ENCODE results near the gene LMCD1. TPM values are rescaled to one million over a fixed set of nuclear protein-coding genes. Genes with fewer than 3 reads are reported as not detected.

Gene LMCD1
- total and polyA plus RNA-seq, 2 of the 8 experiments (the other 6 are each of a cell fraction or from before 2014, with no cell fraction given) = 12.3 to 26.5 TPM

DNA sequence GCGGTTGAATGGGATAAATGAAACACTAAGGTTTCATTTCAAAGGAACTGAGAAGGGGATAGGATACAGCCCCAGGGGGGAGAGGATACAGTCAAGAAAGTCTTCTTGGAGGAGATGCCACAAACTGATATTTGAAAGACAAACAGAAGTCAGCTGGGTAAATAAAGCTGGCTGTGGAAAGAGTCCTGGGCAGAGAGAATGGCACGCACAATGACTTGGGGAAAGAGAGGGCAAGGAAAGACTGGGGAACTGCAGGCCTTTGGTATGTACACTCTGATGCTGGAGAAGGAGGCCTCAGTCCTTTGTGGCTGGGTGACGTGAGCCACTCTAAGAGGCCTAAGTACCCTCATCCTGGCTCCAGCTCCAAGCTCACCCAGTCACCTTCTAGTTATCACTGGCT lies 45.2 kb upstream of the LMCD1 start:
- Histone ChIP-seq H2BK120ac (replicated peaks; ENCODE audit: low read depth, low read length) (no peak overlapping the region), H3K79me2 (ENCODE audit: control insufficient read depth in 1 of 2, insufficient read depth in 2 of 2, low read length in 2 of 2) (no peaks in the 10 kb centered on the region), H3K4ac (replicated peaks; ENCODE audit: insufficient read length, low read depth, low read length) (no peak overlapping the region), H3K36me3 (ENCODE audit: control insufficient read depth in 2 of 4, insufficient read depth in 4 of 4, low read length in 3 of 4) (no peaks in the 10 kb centered on the region), H3K4me2 (ENCODE audit: insufficient read depth in 1 of 2, low read depth in 2 of 2, low read length in 2 of 2) (no peak overlapping the region; a peak in 1 of 4 replicates), H3K23me2 (ENCODE audit: low read depth, low read length) (no peaks in the 10 kb centered on the region), H4K20me1 (replicated peaks in 1 of 2; ENCODE audit: control insufficient read depth in 1 of 2, insufficient read depth in 2 of 2, low read length in 2 of 2) (no peaks in the 10 kb centered on the region), H2BK20ac (ENCODE audit: low read length) (no peak overlapping the region), H3K14ac (ENCODE audit: insufficient read length) (no peak overlapping the region), H3K9me3 (ENCODE audit: insufficient read depth in 2 of 2, low read depth in 1 of 2, low read length in 1 of 2) (no peaks in the 10 kb centered on the region), H3K4me1 (replicated peaks in 1 of 4; ENCODE audit: control insufficient read depth in 3 of 4, insufficient read depth in 4 of 4, low read length in 3 of 4) (peaks cover 0 to 5% (median 0%) of the 10 kb centered on the region in 4 experiments; a peak in 1 of 7 replicates), H4K91ac (replicated peaks; ENCODE audit: insufficient read length, low read length) (no peak overlapping the region), H3K27ac (ENCODE audit: low read depth, low read length) (no peak overlapping the region), H2BK5ac (ENCODE audit: low read depth, low read length) (no peak overlapping the region), H2AK5ac (ENCODE audit: low read depth, low read length) (no peak overlapping the region), H2BK12ac (ENCODE audit: low read depth, low read length) (no peak overlapping the region), H3K56ac (replicated peaks; ENCODE audit: insufficient read length, low read depth, low read length) (no peak overlapping the region), H3K79me1 (ENCODE audit: low read depth, low read length) (no peaks in the 10 kb centered on the region), H3K9ac (replicated peaks in 1 of 4; ENCODE audit: extremely low read depth in 1 of 4, low read depth in 3 of 4, low read length in 3 of 4) (no peak overlapping the region), H4K5ac (ENCODE audit: insufficient read length, low read depth, low read length) (no peak overlapping the region), H4K8ac (ENCODE audit: extremely low read depth, insufficient read depth, low read length) (no peak overlapping the region), H3K23ac (ENCODE audit: insufficient read length) (no peak overlapping the region), H2AFZ (ENCODE audit: low read length) (no peak overlapping the region), H3K18ac (ENCODE audit: extremely low read depth, low read length) (no peak overlapping the region), H3K4me3 (ENCODE audit: extremely low read depth in 1 of 4, insufficient read depth in 2 of 4, low read depth in 3 of 4, low read length in 4 of 4) (no peak overlapping the region), H2BK15ac (ENCODE audit: low read length) (no peak overlapping the region), H3K27me3 (replicated peaks in 1 of 4; ENCODE audit: control insufficient read depth in 3 of 4, extremely low read depth in 1 of 4, insufficient read depth in 3 of 4, low read length in 3 of 4) (no peaks in the 10 kb centered on the region; a peak in 1 of 7 replicates)
- CTCF ChIA-PET (ENCODE audit: partially characterized antibody) = interaction anchor here (0.6 to 1.4 kb wide), 6 partner anchors 13 to 705 kb away, joined by 3 to 5 read pairs (median 3); no protein-coding TSS in a partner anchor
- TF ChIP-seq, protein P1, sequence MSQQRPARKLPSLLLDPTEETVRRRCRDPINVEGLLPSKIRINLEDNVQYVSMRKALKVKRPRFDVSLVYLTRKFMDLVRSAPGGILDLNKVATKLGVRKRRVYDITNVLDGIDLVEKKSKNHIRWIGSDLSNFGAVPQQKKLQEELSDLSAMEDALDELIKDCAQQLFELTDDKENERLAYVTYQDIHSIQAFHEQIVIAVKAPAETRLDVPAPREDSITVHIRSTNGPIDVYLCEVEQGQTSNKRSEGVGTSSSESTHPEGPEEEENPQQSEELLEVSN (IDR thresholded peaks at IDR 0.05) = no peak
- 0 out of 2 replicates have a peak, but pooled peaks have one; percentile 58 for TF ChIP-seq TCF12 (IDR thresholded peaks at IDR 0.05; ENCODE audit: low read depth, low read length)
- POLR2A ChIA-PET (ENCODE audit: partially characterized antibody) = interaction anchor here (0.7 to 1.4 kb wide), 3 partner anchors 12 to 178 kb away, joined by 3 to 4 read pairs (median 3); no protein-coding TSS in a partner anchor
- WGBS, 2 experiments (ENCODE audit: extremely low coverage in 1 of 2, insufficient coverage in 1 of 2, insufficient read length in 1 of 2, insufficient replicate concordance in 2 of 2, low coverage in 1 of 2, low lambda C conversion rate in 2 of 2, missing lambda C conversion rate in 1 of 2) = 74% methylated on average over 3 of the region's 3 CpGs; no CpG with 5 or more reads in 1 of the 2 experiments
- FAIRE-seq = no peak
- DNase-seq (ENCODE audit: low read depth in 1 of 2, low spot score in 2 of 2) = no peak

All from H1 (cell line).